Measurements from ENCODE around the gene FTO.

Gene FTO

DNA sequence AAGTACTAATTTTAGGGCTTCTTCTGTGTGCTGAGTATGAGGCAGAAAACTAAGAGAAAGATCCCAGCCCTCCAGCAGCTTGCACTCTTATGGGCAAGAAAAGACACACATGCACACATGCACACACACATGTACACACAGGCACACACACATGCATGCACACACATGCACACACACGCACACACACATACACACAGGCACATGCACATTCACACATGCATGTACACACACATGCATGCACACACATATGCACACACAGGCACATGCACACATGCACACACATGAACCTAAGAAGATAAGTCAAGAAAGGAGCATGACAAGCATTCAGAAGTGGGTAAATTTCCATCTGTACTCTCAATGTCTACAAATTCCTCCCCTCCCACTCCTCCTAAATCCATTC, 452.4 kb downstream of the FTO start:
- no peak for DNase-seq (ENCODE audit: low read depth in 3 of 3)

DNA sequence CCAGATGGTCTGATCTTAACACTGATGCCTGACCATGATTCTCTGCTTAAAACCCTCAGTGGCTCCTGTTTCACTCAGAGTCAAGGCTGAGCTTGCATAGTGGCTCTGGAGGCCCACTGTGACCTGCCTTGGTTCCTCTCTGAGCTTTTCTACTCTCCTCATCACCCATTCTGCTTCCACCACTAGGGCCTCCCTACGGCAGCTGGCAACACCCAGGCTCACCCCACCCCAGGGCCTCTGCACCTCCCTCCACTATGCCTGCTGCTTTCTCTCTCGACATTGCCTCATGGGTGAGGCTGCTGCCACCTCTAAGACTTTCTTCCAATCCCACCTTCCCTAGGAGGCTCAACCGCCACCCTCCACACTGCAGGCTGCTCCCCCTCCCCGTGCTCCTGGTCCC, 455.0 kb downstream of the FTO start:
- DNase-seq (ENCODE audit: low read depth in 3 of 3) = no peak

DNA sequence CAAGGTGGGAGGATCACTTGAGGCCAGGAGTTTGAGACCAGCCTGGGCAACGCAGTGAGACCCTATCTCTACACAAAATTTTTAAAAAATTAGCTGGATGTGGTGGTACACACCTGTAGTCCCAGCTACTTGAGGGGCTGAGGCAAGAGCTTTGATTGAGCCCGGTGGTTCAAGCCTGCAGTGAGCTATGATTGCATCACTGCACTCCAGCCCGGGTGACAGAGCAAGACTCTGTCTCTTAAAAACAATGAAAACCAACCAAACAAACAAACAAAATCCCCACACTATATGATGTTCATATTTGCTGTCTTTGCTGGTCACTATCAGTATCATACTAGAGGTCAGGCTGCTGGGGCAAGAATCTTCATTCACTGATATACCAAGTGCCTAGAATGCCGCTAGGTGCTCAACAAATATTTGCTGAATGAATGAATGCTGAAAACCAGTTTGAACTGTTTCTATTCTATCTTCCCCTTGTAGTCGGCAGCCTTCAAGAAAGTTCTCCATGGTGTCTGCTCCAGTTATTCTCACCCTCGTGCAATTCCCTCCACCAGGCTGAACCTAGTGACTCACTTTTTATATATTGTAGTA, 455.6 kb downstream of the FTO start:
- no peak for DNase-seq (ENCODE audit: low read depth in 3 of 3)

DNA sequence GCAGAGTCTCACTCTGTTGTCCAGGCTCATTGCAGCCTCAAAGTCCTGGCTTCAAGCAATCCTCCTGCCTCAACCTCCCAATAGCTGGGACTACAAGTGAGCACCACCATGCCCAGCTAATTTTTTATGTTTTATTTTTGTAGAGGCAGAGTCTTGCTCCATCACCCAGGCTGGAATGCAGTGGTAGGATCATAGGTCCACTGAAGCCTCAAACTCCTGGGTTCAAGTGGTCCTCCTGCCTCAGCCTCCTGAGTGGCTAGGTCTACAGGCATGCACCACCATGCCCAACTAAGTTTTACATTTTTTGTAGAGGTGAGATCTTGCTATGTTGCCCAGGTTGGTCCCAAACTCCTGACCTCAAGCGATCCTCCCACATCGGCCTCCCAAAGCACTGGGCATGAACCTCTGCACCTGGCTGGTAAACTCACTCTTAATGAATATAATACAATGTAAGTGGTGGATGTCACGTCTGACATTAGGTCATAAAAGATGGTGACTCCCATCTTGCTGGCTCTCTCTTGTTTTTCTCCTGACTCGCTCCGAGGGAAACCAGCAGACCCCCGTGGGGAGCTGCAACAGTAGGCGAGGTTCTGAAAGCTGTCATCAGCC, 456.4 kb downstream of the FTO start:
- DNase-seq (ENCODE audit: low read depth in 3 of 3) = no peak

DNA sequence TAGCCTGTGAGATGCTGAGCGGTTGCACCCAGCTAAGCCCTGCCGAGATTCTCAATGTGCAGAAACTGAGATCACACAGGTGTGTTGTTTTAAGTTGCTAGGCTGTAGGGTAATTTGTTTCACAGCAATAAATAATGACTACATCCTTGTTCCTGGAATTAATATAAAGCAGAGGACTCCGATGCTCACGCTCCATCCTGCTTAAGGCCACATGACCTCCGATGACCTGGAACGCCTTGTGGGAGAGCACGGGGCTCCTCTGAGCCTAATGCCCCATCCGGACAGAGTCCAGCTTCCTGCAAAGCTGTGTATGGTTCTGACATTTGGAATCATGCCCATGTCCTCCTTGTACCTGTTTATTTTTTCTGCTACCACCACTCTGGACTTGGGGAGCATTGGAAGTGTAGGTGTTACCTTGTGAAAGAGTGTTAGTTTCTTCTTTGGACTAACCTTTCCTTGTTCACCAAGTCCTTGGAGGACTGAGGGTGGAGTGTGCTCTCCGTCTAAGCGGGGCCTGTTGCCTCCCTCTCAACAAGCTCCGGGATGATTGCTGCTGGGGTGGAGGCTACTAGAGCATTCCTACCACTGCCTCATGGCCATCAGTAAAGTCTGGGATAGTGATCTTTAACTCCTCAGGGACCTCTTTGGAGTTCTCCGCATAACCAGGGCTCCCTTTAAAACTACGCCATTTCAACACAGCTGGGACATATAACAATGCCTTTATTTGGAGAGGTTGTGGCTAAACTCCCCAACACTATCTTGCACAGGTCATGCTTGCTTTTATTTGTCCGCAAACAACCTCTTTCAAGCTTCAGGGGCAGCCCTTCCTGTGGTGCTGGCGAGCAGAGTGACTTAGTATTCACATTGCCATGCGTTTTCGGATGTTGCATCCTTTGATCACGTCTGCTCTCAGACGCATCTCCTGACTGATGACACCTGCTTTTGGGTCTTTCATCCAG, 457.3 kb downstream of the FTO start:
- no peak for DNase-seq (ENCODE audit: low read depth in 3 of 3)

DNA sequence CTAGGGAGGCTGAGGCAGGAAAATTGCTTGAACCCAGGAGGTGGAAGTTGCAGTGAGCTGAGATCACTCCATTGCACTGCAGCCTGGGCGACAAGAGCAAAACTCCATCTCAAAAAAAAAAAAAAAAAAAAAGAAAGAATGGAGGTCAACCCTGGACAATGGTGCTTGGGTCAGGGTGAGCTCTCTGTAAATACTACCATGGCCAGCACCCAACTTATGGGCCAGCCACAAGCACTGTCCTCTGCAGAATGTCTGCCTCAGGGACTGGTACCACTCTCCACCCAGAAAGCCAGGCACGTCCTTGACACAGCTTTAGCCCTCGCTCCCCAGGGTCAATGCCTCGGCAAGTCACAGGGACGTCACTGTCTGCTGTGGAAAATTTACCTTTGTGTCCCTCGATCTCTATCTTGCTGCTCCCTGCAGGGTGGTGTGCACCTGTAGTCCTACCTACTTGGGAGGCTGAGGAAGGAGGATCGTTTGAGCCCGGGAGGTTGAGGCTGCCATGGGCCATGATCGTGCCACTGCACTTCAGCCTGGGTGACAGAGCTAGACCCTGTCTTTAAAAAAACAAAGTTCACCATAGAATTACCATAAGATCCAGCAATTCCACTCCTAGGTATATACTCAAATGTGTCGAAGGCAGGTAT, 459.4 kb downstream of the FTO start:
- no peak for DNase-seq (ENCODE audit: low read depth in 3 of 3)

DNA sequence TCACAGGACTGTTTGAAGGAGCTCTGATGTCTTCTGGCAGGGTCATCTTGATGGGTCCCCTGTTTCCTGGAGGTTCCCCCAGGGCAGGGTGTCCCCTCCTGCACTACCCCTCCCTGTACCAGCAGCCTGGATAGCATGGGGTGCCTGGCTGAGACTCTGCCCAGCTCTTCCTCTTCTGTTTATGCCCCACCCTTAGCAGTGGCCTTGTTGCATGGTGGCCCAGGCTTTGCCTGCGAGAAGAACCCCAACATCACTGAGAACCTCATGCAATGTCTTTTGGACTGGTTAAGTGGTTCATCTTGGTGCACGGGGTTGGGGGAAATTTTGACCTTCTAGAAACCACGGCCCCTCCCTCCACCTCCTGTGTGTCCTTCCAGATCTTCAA, 460.8 kb downstream of the FTO start:
- DNase-seq (ENCODE audit: low read depth in 3 of 3) = no peak

DNA sequence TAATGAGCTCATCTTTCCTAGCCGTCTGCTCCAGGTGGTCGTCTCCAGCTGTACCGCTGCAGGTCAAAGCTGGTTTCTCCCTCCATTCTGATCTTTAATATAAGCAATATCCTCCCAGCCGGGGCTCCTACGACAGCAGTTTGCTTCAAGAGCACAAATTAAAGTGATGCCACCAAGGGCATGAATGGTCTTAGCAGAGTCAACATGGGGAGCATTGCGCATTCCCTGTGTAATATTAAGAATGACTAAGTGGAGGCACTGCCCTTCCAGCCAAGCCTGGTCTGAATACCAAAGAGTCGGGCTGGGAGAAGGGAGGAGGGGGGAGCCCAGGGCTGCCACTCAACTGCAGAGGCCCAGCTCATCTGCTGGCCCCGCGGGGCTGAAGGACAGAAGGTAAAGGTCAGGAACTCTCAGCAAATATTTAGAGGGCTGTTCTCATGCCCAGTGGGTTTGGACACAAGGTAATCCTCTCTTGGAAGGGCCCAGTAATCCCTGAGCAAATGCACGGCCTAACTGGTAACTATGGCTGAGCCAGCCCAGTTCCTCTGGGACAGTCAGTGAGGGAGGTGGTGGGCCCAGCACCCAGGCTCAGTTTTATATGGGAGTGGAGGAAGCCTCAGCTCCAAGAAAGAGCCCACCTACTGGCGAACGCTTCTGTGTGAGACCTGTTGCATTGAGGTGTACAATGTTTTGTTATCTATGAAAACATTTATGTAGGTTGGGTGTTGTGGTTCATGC, 461.4 kb downstream of the FTO start:
- no peak for DNase-seq (ENCODE audit: low read depth in 3 of 3)

DNA sequence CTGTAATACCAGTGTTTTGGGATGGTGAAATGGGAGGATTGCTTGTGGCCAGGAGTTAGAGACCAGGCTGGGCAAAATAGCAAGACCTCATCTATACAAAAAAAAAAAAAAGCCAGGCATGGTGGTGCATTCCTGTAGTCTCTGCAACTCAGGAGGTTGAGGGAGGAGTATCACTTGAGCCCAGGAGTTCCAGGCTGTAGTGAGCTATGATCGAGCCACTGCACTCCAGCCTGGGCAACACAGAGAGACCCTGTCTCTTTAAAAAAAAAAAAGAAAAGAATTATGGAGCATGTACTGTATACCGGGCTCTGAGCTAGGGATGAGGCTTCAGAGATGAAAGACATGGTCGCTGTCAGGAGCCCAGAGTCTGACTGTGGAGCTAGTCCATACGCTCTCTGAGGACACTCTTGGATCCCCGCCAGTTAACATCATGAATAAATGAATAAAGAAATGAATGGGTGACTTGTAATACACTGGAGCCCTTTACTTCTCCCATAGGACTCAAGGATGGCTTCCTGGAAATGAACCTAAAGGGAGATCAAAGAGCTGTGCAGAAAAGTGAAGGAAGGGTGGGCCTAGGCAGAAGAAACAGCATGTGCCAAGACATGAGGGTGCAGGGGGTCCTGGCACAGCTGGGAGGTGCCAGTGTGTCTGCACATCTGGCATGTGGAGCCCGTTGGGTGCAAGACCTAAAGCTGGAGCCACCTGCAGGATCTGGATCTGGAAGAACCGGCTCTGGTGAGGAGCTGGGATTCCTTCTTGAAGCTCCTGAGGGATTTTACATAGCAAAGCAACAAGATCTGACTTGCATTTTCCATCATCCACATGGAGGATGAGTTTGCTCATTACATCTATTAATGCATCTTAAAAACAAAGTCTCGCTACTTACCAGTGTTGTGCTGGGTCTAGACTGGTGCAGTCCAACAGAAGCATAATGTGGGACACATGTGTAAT, 462.2 kb downstream of the FTO start:
- DNase-seq (ENCODE audit: low read depth in 3 of 3) = no peak

DNA sequence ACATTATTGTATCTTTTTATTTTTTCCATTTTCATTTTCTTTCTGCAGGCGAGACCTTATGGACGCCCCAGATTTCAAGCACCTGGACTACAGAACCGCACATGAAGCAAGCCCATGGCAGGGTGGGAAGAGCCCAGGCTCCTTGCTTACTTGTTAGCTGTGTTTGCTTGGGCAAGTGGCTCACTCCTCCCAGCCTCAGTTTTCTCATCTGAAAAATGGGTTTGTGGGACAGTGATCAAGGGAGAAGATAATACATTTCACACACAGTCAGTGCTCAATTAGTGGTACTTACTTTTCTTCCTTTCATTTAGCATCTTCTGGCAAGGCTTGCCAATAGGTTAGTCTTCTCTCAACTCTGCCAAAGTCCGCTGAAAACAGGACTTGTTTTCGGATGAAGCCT, 465.2 kb downstream of the FTO start:
- DNase-seq (ENCODE audit: low read depth in 3 of 3) = no peak

DNA sequence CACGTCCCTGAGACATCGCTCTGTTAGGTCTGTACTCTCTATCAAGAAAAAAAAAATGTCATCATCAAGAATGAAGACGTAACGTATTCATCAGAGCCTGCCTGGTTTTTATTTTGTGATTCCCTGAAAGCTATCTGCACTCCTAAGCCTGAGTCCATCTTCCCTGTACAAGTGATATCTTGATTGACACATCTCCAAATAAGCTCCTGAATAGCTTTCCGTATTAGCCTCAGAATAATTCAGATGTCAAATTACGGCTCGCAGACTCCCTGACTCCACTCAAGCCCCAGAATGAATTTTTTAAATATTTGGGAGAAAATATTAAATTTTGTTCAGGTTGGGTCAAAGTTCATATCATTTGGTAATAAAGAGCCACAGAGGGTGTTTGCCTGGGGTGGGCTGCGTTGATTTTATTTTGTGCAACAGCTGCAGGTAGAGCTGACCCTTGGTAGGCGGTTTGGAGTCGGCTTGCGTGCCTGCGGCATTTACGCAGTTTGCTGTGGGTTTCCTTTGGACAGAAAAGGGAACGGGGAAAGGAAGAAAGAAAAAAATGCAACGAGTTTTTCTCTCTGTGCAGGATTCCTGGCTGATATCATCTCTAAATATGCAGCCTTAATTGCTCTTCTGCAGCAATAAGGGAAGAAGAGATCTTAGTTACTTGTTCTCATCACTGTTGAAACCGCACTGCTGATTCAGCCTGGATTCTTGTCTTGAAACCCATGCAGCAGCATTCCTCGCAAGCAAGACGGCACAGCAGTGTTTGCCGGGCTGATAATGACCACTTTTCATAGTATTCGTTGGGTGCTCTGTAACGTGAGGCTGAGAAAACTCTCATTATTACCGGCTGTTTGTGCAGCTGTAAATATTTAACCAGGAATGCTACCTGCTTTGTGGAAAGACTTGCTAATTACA, 467.9 kb downstream of the FTO start:
- no peak for DNase-seq (ENCODE audit: low read depth in 3 of 3)

DNA sequence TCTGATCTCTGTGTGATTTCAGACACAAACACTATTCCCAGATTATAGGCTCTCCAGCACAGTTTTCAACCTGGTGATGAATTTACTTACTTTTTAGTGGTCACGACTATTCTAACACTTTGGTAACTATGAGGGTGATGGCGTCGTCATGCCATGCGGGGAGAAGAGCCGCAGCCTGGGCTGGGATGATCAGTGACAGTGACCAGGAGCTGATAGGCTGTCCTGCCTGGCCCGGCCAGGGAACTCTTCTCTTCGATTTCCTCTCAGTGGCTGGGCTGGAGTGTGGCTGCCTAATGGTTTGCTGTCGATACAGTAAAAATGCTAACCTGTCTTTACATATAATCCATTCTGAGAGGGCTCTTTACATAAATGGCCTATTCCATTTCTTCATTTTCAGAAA, 469.5 kb downstream of the FTO start:
- no peak for DNase-seq (ENCODE audit: low read depth in 3 of 3)

DNA sequence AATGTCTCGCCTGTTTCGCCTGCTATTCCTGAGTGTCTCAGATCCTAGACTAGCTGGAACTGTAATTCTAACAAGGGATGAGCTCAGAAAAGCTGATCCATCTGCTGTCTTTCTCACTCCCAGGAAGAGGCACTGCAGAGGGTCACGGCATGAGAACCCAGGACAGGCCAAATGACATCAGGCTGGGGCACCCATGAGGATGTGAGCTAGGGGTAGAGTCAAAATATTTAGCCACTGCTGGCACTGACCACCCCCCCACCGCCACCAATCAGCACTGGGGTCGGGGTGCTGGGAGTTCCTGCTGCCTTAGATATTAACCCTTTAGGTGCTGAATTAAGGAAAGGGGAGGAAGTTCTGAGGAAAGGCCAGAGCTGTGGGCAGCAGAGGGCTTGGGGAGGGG, 470.2 kb downstream of the FTO start:
- no peak for DNase-seq (ENCODE audit: low read depth in 3 of 3)

DNA sequence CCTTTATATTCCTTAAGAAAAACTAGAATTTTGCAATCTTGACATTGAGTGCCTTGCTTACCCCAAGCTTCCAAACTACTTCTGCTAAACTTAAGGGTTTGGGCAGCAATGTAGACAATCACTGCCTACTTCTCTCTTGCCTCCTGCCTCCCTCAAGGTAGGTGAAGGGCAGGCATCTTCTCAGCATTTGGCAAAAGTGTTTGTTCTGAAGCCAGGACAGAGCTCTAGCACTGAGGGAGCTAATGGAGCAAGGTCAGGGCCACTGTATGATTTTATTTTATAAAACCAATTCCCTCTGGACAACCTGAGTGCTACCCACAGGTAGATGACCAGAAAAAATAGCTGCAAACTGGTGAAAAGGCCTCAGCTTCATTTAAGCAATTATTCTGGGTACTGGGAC, 470.8 kb downstream of the FTO start:
- DNase-seq (ENCODE audit: low read depth in 3 of 3) = no peak

DNA sequence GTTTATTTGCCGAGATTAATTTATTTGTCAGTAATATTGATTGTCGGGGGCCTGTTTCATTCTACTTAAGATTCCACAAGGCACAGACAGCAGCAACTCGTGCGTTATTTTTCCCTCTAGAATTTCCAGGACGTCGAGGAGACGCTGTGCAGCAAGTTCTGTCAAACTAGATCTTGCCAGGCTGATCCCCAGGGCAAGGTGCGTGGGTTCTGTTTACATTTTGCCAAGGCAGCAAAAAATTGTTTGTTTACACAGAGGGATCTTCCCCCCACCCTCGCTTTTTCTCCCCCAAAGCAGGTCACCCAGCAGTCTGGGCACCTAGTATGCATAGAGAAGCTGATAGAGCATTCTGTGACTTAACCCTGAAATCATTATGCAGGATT, 471.2 kb downstream of the FTO start:
- DNase-seq (ENCODE audit: low read depth in 3 of 3) = no peak

DNA sequence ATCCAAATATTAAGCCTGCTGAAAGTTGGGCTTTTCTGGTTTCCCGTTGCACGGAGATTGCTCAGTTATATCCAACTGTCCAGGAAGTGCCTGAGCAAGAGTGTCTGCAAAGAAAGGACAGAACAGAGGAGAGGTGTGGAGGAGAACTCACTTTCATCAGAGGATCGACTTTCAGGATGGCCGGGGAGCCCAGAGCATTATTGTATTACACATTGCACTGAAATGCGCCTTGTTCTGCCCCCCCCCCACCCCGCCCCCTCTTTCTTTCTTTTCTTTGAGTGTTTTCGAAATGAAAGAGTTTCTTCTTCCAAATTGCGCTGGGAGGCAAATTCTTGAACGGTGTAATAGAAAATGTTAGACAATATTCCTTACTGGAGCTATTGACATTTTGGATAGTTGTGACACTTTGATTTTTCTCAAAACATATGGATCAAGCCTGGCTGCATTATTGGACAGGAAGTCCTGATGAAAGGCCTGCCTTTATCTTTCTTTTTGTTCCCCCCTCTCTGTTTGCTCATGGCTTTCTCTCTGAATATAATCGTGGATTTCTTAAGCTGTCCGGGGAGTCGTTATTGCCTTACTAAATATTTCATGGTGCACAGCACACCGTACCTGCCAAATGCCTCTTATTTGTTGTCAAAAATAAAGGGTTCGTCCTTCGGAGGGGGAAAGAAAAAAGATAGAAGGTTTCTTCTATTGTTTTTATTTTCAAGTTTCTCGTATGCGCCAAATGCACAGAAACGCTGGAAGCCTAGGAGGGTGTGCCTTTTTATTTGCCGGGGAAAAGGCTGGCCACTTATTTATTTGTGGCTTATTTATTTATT, 471.8 kb downstream of the FTO start:
- no peak for DNase-seq (ENCODE audit: low read depth in 3 of 3)

DNA sequence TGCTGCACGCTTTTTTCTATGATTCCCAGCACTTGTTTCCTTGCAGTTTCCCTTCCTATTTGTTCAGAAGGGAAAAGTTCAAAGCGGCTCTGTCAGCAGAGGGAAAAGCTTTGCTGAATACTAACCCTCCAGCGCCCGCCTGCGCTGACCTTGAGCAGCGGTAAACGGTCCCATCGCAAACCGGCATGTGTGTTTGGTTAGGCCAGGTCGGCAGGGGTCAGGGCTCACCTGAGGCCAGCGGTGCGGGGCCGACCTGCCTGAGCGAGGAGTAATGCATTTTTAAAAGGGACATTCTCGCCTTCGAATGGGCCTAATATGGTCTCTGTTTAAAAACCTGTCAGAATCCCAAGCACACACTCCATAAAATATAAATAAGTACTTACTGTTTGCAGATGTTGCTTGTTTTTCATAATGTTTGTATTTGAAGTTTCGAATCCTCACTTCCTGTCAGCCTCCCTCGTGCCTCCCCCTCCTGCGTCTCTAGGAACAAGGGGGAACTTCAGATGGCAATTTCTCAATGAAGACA, 472.5 kb downstream of the FTO start:
- no peak for DNase-seq (ENCODE audit: low read depth in 3 of 3)

DNA sequence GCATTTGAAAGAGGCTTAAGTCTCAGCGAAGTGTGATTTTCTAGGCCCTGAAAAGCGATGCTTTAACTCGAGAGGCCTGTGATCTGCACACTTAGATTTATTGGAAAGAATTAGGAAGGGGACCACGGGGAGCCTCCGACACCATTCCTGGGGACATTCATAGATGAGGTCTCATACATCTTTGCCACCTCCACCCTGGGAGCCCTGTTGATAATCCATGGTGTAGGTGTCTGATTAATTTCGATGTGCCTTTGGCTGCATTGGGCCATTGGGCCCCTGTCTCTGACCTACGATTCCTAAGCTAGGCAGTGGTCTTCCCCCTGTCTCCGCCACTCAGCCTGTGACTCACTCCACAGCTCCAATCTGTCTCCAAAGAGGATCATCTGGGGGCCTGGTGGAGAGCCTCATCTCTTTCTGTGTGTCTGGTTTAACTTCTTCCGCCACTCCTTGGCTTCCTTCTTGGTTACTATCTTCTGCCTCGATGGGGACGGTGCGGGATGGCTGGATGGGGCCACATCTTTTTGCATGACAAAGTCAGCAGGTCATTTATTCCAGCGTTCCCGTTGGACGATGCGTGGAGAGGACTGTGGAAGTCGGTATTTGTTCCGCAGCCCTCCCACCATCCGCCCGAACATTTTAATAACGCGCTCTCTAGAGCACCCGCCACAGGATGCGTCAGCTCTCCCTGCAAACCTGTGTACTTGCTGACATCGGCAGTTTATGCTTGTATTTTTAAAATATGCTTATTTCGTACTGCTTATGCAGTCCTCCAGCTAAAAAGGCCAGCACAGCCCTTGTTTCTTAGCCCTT, 473.3 kb downstream of the FTO start:
- DNase-seq (ENCODE audit: low read depth in 3 of 3) = no peak
